ENCODE measurements around the gene TRIM63.

TRIM63 gene

GRCh38 chr1:26070963-26071342 is 3.5 kb upstream of the TRIM63 start:
- H3K4me3 ChIP-seq (ENCODE audit: low read depth, low read length) = no peak overlapping the region
- no peak overlapping the region for H3K27ac ChIP-seq (ENCODE audit: extremely low read depth, low read depth, low read length)
- CTCF ChIA-PET = interaction anchor here (0.9 kb wide), 1 partner anchor 9 kb away, joined by 3 read pairs; no protein-coding TSS in a partner anchor
- H3K36me3 ChIP-seq (ENCODE audit: control insufficient read depth in 2 of 2, insufficient read depth in 1 of 2, low read length in 2 of 2) = no peaks in the 10 kb centered on the region
- H3K9me3 ChIP-seq (ENCODE audit: control insufficient read depth, insufficient read depth, low read depth, low read length) = no peaks in the 10 kb centered on the region
- TF ChIP-seq RBAK (tag by site-specific recombination; IDR thresholded peaks at IDR 0.05) = no peak
- TF ChIP-seq ZNF555 (tag by site-specific recombination; conservative IDR thresholded peaks at IDR 0.05) = no peak
- POLR2A ChIA-PET = no interaction called here
- no peaks in the 10 kb centered on the region for H3K4me1 ChIP-seq (ENCODE audit: control insufficient read depth, insufficient read depth, low read length)

- H3K27ac ChIP-seq (ENCODE audit: extremely low read depth, low read depth, low read length) = no peak overlapping the region
- ChIA-PET CTCF (interaction anchor here (0.9 kb wide), 1 partner anchor 10 kb away, joined by 3 read pairs; no protein-coding TSS in a partner anchor), POLR2A (no interaction called here)
- H3K4me3 ChIP-seq (ENCODE audit: low read depth, low read length) = no peak overlapping the region
- no peaks in the 10 kb centered on the region for H3K9me3 ChIP-seq (ENCODE audit: control insufficient read depth, insufficient read depth, low read depth, low read length)
- H3K36me3 ChIP-seq (ENCODE audit: control insufficient read depth in 2 of 2, insufficient read depth in 1 of 2, low read length in 2 of 2) = no peaks in the 10 kb centered on the region
- TF ChIP-seq OSR2 (tag by site-specific recombination; IDR thresholded peaks at IDR 0.05) (peak; percentile 33; the same call in 1 of the 2 replicates), ZSCAN18 (tag by site-specific recombination; IDR thresholded peaks at IDR 0.05) (no peak), ZNF335 (tag by site-specific recombination; conservative IDR thresholded peaks at IDR 0.05) (peak; percentile 59)
- no peaks in the 10 kb centered on the region for H3K4me1 ChIP-seq (ENCODE audit: control insufficient read depth, insufficient read depth, low read length)
Measured at GRCh38 chr1:26070296-26070962, 3.0 kb upstream of the TRIM63 start.

- no peak overlapping the region for H3K4me3 ChIP-seq (ENCODE audit: low read depth, low read length)
- no peaks in the 10 kb centered on the region for H3K9me3 ChIP-seq (ENCODE audit: control insufficient read depth, insufficient read depth, low read depth, low read length)
- no peaks in the 10 kb centered on the region for H3K36me3 ChIP-seq (ENCODE audit: control insufficient read depth in 2 of 2, insufficient read depth in 1 of 2, low read length in 2 of 2)
- ChIA-PET CTCF (interaction anchor here (0.9 kb wide), 1 partner anchor 10 kb away, joined by 3 read pairs; no protein-coding TSS in a partner anchor), POLR2A (no interaction called here)
- no peaks in the 10 kb centered on the region for H3K4me1 ChIP-seq (ENCODE audit: control insufficient read depth, insufficient read depth, low read length)
- no peak overlapping the region for H3K27ac ChIP-seq (ENCODE audit: extremely low read depth, low read depth, low read length)
- TF ChIP-seq ZNF664 (tag by site-specific recombination; IDR thresholded peaks at IDR 0.05) (peak; percentile 81; the same call in 1 of the 2 replicates), ZEB2 (tag by site-specific recombination; IDR thresholded peaks at IDR 0.05) (no peak)
Measured at GRCh38 chr1:26069941-26070295, 2.5 kb upstream of the TRIM63 start.

DNA sequence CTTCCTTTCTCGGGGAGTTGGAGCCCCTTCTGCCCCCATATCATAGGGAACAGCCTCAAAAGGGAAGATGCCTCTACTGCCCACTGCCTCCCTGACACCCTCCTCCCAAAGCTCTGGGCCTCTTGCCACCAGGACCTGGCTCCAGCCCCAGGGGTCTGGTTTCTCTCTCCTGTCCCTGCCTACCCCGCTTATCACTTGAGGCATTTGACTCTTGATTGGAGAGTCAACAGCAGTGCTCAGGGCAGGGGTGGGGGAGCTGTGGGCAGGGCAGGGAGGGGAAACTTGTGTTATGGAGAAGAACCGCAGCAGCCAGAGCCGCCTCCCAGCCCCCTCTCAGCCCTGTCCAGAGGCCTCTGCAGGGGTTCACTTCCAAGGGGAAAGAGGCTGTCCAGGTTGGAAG is 573 bp downstream of the TRIM63 start:
- H3K4me3 ChIP-seq (ENCODE audit: low read depth, low read length) = no peak overlapping the region
- ChIA-PET POLR2A (interaction anchor here (0.6 kb wide), 1 partner anchor 73 kb away, joined by 11 read pairs; no protein-coding TSS in a partner anchor), CTCF (interaction anchor here (0.8 kb wide), 1 partner anchor 37 kb away, joined by 3 read pairs; no protein-coding TSS in a partner anchor)
- no peaks in the 10 kb centered on the region for H3K4me1 ChIP-seq (ENCODE audit: control insufficient read depth, insufficient read depth, low read length)
- no peaks in the 10 kb centered on the region for H3K9me3 ChIP-seq (ENCODE audit: control insufficient read depth, insufficient read depth, low read depth, low read length)
- no peak for TF ChIP-seq ZBTB7A (tag by site-specific recombination; IDR thresholded peaks at IDR 0.05; ENCODE audit: low read depth)
- TF ChIP-seq ZNF837 (tag by site-specific recombination; IDR thresholded peaks at IDR 0.05) = no peak
- TF ChIP-seq GLI2 (tag by site-specific recombination; IDR thresholded peaks at IDR 0.05; ENCODE audit: borderline replicate concordance, low read depth) = no peak
- no peak for TF ChIP-seq ZFP41 (tag by site-specific recombination; IDR thresholded peaks at IDR 0.05; ENCODE audit: borderline replicate concordance)
- no peak for TF ChIP-seq TCF7L2 (IDR thresholded peaks at IDR 0.05; ENCODE audit: borderline replicate concordance, low read depth, low read length)
- no peak for TF ChIP-seq ZBTB17 (tag by site-specific recombination; IDR thresholded peaks at IDR 0.05)
- no peak for TF ChIP-seq ZBTB8A (tag by site-specific recombination; IDR thresholded peaks at IDR 0.05)
- no peak for TF ChIP-seq ZNF555 (tag by site-specific recombination; conservative IDR thresholded peaks at IDR 0.05)
- TF ChIP-seq ZBTB49 (tag by site-specific recombination; IDR thresholded peaks at IDR 0.05; ENCODE audit: low read depth) = no peak
- TF ChIP-seq, protein P1, sequence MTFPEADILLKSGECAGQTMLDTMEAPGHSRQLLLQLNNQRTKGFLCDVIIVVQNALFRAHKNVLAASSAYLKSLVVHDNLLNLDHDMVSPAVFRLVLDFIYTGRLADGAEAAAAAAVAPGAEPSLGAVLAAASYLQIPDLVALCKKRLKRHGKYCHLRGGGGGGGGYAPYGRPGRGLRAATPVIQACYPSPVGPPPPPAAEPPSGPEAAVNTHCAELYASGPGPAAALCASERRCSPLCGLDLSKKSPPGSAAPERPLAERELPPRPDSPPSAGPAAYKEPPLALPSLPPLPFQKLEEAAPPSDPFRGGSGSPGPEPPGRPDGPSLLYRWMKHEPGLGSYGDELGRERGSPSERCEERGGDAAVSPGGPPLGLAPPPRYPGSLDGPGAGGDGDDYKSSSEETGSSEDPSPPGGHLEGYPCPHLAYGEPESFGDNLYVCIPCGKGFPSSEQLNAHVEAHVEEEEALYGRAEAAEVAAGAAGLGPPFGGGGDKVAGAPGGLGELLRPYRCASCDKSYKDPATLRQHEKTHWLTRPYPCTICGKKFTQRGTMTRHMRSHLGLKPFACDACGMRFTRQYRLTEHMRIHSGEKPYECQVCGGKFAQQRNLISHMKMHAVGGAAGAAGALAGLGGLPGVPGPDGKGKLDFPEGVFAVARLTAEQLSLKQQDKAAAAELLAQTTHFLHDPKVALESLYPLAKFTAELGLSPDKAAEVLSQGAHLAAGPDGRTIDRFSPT (tag by site-specific recombination; IDR thresholded peaks at IDR 0.05) = no peak
- no peak for TF ChIP-seq KLF7 (tag by site-specific recombination; IDR thresholded peaks at IDR 0.05; ENCODE audit: borderline replicate concordance)
- no peak for TF ChIP-seq ZNF350 (tag by site-specific recombination; IDR thresholded peaks at IDR 0.05)
- no peak for TF ChIP-seq ZNF341 (tag by site-specific recombination; IDR thresholded peaks at IDR 0.05; ENCODE audit: low read depth)
- no peak for TF ChIP-seq ZNF302 (tag by site-specific recombination; IDR thresholded peaks at IDR 0.05; ENCODE audit: low read depth)
- TF ChIP-seq GLIS2 (tag by site-specific recombination; IDR thresholded peaks at IDR 0.05) = no peak
- TF ChIP-seq ZNF76 (tag by site-specific recombination; IDR thresholded peaks at IDR 0.05; ENCODE audit: borderline replicate concordance, low read depth) = no peak
- H3K27ac ChIP-seq (ENCODE audit: extremely low read depth, low read depth, low read length) = no peak overlapping the region
- H3K36me3 ChIP-seq (ENCODE audit: control insufficient read depth in 2 of 2, insufficient read depth in 1 of 2, low read length in 2 of 2) = no peaks in the 10 kb centered on the region
